OCI-LY3 (cell line): ENCODE data around the gene UBE2E2.

Experiments used
- H2AFZ ChIP-seq: fragments of 200-600, 300-600 bp; shearing (Covaris generic); 2 replicates; pipeline ENCODE4 v1.6.0; 2014; ENCODE audit warnings: antibody characterized with exemption, low read depth, low read length
- H3K27ac ChIP-seq: fragments of 200-600, 300-600 bp; sonication (generic); 2 replicates; pipeline ENCODE4 v1.5.1; 2014; ENCODE audit warnings: mild to moderate bottlenecking, low read length, moderate library complexity, mixed read lengths
- H3K27me3 ChIP-seq: fragments of 200-600, 300-600 bp; sonication (generic); 2 replicates; pipeline ENCODE4 v1.6.1; 2014; ENCODE audit warnings: low read depth, low read length, mixed read lengths
- H3K36me3 ChIP-seq: fragments of 200-600, 300-600 bp; sonication (generic); replicated peaks from 2 replicates; pipeline ENCODE3; 2014; ENCODE audit warnings: low read depth, low read length, mixed read lengths
- H3K4me1 ChIP-seq: fragments of 300-600, 200-600 bp; sonication (generic); 2 replicates; pipeline ENCODE4 v1.6.1; 2014; ENCODE audit warnings: low read length, mixed read lengths
- H3K4me2 ChIP-seq: fragments of 200-600, 300-600 bp; sonication (generic); 2 replicates; pipeline ENCODE4 v1.6.1; 2014; ENCODE audit warnings: low read length, mixed read lengths
- H3K4me3 ChIP-seq: fragments of 300-600, 200-600 bp; sonication (generic); 2 replicates; pipeline ENCODE4 v1.5.1; 2014; ENCODE audit warnings: antibody characterized with exemption, mild to moderate bottlenecking, low read length, moderate library complexity
- H3K79me2 ChIP-seq: fragments of 300-600, 200-600 bp; shearing (Covaris generic); 2 replicates; pipeline ENCODE4 v1.6.1; 2014; ENCODE audit warnings: mild to moderate bottlenecking, low read length, mixed read lengths
- H3K9ac ChIP-seq: fragments of 300-600, 200-600 bp; shearing (Covaris generic); 2 replicates; pipeline ENCODE4 v1.6.0; 2014; ENCODE audit warnings: mild to moderate bottlenecking, low read length, moderate library complexity
- H3K9me3 ChIP-seq: fragments of 200-600, 300-600 bp; shearing (Covaris generic); 2 replicates; pipeline ENCODE4 v1.6.1; 2014; ENCODE audit warnings: low read length, mixed read lengths; ENCODE audit not compliant: insufficient read depth
- H4K20me1 ChIP-seq: fragments of 200-600, 300-600 bp; sonication (generic); 2 replicates; pipeline ENCODE4 v1.6.1; 2016; ENCODE audit warnings: low read length, mixed read lengths; ENCODE audit not compliant: insufficient read depth
- CTCF ChIP-seq: fragments of 200-600, 300-600 bp; sonication (generic); IDR thresholded peaks from 2 replicates; pipeline ENCODE4 v1.5.1; 2014; ENCODE audit warnings: antibody characterized with exemption, low read length, low read depth
- EZH2phosphoT487 ChIP-seq: fragments of 200-600 bp; shearing (Covaris generic); IDR thresholded peaks from 2 replicates; pipeline ENCODE4 v1.6.1; 2018; ENCODE audit warnings: antibody characterized with exemption, mixed run types, low read depth

UBE2E2 gene

GRCh38 chr3:23435318-23435717 lies 232.2 kb downstream of the UBE2E2 start:
- Histone ChIP-seq H3K4me1 (peaks cover 44% of the 10 kb centered on the region), H3K4me2 (no peak overlapping the region), H3K27ac (no peak overlapping the region)

GRCh38 chr3:23435904-23436303 lies 232.8 kb downstream of the UBE2E2 start:
- Histone ChIP-seq H3K4me3 (no peak overlapping the region), H2AFZ (no peak overlapping the region), H4K20me1 (peaks cover 54% of the 10 kb centered on the region), H3K9me3 (no peaks in the 10 kb centered on the region), H3K9ac (no peak overlapping the region), H3K4me1 (peaks cover 46% of the 10 kb centered on the region), H3K4me2 (no peak overlapping the region), H3K27ac (no peak overlapping the region), H3K79me2 (peaks cover 22% of the 10 kb centered on the region), H3K36me3 (no peaks in the 10 kb centered on the region), H3K27me3 (peaks cover 15% of the 10 kb centered on the region)
- TF ChIP-seq EZH2phosphoT487: no peak
- no peak for TF ChIP-seq CTCF

More at GRCh38 chr3:23435318-23435717, 232.2 kb downstream of the UBE2E2 start:
- H3K27me3 ChIP-seq: peaks cover 15% of the 10 kb centered on the region
- peaks cover 54% of the 10 kb centered on the region for H4K20me1 ChIP-seq
- H2AFZ ChIP-seq: no peak overlapping the region
- TF ChIP-seq EZH2phosphoT487 (no peak), CTCF (no peak)
- no peak overlapping the region for H3K4me3 ChIP-seq
- peaks cover 28% of the 10 kb centered on the region for H3K79me2 ChIP-seq
- no peak overlapping the region for H3K9ac ChIP-seq
- H3K9me3 ChIP-seq: no peaks in the 10 kb centered on the region
- no peaks in the 10 kb centered on the region for H3K36me3 ChIP-seq

GRCh38 chr3:23437484-23438145 lies 234.5 kb downstream of the UBE2E2 start:
- Histone ChIP-seq H3K27me3 (peaks cover 15% of the 10 kb centered on the region), H3K79me2 (peaks cover 22% of the 10 kb centered on the region), H3K4me1 (peaks cover 53% of the 10 kb centered on the region), H3K4me2 (no peak overlapping the region), H3K27ac (no peak overlapping the region), H3K36me3 (no peaks in the 10 kb centered on the region), H3K4me3 (no peak overlapping the region), H3K9me3 (no peaks in the 10 kb centered on the region), H3K9ac (no peak overlapping the region), H4K20me1 (peaks cover 58% of the 10 kb centered on the region), H2AFZ (no peak overlapping the region)
- no peak for TF ChIP-seq CTCF
- no peak for TF ChIP-seq EZH2phosphoT487

GRCh38 chr3:23438657-23439056 lies 235.5 kb downstream of the UBE2E2 start:
- Histone ChIP-seq H3K36me3 (no peaks in the 10 kb centered on the region), H3K9me3 (no peaks in the 10 kb centered on the region), H3K4me2 (peak overlapping the region; percentile 70), H3K27ac (no peak overlapping the region), H4K20me1 (peaks cover 67% of the 10 kb centered on the region), H2AFZ (no peak overlapping the region), H3K79me2 (peaks cover 30% of the 10 kb centered on the region), H3K4me1 (peaks cover 61% of the 10 kb centered on the region), H3K4me3 (peak overlapping the region; percentile 31; the same call in 1 of the 2 replicates), H3K27me3 (peaks cover 17% of the 10 kb centered on the region), H3K9ac (no peak overlapping the region)
- TF ChIP-seq CTCF: no peak
- no peak for TF ChIP-seq EZH2phosphoT487
